ENCODE results near the gene GCDH. TPM values are rescaled to one million over a fixed set of nuclear protein-coding genes. Genes with fewer than 3 reads are reported as not detected.

Gene GCDH
- total RNA-seq, 2 donors from 2014 or later, result 66.4 to 81.7 TPM

DNA sequence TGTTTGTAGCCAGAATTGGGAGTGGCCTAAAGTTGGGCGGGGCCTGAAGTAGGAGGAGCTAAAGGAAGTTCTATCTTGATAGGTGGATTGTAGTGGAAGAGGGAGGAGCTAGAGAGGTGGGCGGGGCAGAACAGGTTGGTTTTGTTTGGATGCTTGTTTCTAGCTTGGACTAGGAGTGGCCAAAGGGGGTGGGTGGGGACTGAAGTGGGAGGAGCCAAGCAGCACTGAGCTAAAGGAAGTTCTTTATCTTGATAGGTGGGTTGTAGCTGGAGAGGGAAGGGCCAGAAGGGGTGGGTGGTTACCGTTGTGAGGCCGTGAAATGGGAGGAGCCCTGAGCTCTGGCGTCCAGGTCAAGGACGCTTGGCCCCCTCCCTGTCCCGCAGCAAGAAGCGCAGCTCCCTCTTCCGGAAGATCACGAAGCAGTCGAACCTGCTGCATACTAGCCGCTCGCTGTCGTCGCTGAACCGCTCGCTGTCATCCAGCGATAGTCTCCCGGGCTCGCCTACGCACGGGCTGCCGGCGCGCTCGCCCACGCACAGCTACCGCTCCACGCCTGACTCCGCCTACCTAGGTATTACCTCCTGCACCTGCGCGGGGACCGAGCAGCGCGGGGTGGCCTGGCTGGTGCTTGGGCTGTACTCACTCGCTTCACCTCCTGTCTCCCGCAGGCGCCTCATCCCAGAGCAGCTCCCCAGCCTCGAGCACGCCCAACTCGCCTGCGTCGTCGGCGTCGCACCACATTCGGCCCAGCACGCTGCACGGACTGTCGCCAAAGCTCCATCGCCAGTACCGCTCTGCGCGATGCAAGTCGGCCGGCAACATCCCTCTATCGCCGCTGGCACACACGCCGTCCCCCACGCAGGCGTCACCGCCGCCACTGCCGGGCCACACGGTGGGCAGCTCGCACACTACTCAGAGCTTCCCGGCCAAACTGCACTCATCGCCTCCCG, 17.7 kb upstream of the GCDH start:
- Histone ChIP-seq H3K4me1 (replicated peaks) (no peaks in the 10 kb centered on the region), H3K36me3 (no peaks in the 10 kb centered on the region), H3K4me3 (peak overlapping the region in 1 of 2 donors; percentile 18), H3K27me3 (replicated peaks; ENCODE audit: insufficient read depth) (no peaks in the 10 kb centered on the region), H3K27ac (no peak overlapping the region), H3K9me3 (no peaks in the 10 kb centered on the region)
- DNase-seq (ENCODE audit: low spot score), result peak; percentile 35
- intact Hi-C loops (cut with DNase I), result no loop called here
- WGBS, result 81% methylated on average over 70 of the region's 70 CpGs
- TF ChIP-seq POLR2AphosphoS5 (IDR thresholded peaks at IDR 0.05) (no peak), POLR2A (IDR thresholded peaks at IDR 0.05) (no peak)
- TF ChIP-seq, protein P1, sequence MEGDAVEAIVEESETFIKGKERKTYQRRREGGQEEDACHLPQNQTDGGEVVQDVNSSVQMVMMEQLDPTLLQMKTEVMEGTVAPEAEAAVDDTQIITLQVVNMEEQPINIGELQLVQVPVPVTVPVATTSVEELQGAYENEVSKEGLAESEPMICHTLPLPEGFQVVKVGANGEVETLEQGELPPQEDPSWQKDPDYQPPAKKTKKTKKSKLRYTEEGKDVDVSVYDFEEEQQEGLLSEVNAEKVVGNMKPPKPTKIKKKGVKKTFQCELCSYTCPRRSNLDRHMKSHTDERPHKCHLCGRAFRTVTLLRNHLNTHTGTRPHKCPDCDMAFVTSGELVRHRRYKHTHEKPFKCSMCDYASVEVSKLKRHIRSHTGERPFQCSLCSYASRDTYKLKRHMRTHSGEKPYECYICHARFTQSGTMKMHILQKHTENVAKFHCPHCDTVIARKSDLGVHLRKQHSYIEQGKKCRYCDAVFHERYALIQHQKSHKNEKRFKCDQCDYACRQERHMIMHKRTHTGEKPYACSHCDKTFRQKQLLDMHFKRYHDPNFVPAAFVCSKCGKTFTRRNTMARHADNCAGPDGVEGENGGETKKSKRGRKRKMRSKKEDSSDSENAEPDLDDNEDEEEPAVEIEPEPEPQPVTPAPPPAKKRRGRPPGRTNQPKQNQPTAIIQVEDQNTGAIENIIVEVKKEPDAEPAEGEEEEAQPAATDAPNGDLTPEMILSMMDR (IDR thresholded peaks at IDR 0.05), result no peak

GRCh38 chr19:12873891-12874745, 16.8 kb upstream of the GCDH start:
- DNase-seq (ENCODE audit: low spot score), result no peak
- TF ChIP-seq, protein P1 (IDR thresholded peaks at IDR 0.05), result no peak
- Histone ChIP-seq H3K27me3 (replicated peaks; ENCODE audit: insufficient read depth) (no peaks in the 10 kb centered on the region), H3K9me3 (no peaks in the 10 kb centered on the region), H3K4me1 (replicated peaks) (no peaks in the 10 kb centered on the region), H3K36me3 (no peaks in the 10 kb centered on the region), H3K4me3 (no peak overlapping the region), H3K27ac (no peak overlapping the region)
- WGBS, result 92% methylated on average over 76 of the region's 86 CpGs
- intact Hi-C loops (cut with DNase I), result no loop called here

DNA sequence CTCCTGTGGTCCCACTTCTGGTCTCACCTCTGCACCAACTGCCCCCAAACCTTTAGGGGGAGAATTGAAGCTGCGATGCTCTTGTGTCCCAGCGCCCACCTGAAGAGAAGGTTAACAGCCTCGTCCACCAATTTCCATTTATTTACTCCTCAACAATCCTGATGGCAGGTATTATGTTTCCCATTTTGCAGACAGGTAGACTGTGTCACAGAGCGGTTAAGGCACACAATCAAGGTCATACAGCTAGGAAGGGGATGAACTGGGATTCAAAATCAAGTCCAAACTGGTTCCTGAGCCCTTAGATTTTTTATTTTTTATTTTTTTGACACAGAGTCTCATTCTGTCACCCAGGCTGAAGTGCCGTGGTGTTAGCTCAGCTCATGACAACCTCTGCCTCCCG, 15.9 kb upstream of the GCDH start:
- H3K4me3 ChIP-seq, result no peak overlapping the region
- no peak overlapping the region for H3K27ac ChIP-seq
- H3K36me3 ChIP-seq, result no peaks in the 10 kb centered on the region

DNA sequence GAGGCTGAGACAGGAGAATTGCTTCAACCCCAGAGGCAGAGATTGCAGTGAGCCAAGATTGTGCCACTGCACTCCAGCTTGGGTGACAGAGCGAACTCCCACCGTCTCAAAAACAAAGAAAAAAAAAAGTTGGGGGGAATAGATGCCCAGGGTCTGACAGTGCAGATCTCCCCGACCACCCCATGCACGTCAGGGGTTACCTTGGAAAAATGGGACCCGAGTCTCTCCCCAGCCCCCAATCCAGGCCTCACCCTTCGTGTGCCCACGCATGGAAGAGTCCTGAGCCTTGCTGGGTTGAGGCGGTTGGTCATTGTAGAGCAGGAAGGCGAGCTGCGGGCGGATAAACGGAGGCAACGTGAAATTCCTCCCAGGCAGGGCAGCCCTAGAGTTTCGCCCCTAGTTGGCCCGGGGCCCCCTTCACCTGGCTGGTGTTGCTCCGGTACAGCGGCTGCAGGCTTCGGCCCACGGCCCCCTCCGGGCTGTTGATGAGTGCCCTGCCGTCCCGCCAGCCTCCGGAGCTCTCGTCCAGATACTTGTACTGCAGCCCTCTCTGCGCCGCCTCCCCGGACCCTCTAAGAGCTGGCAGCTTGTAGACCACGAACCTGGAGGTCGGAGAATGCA, 10.3 kb upstream of the GCDH start:
- H3K27ac ChIP-seq, result peak overlapping the region; percentile 74 to 83
- no peaks in the 10 kb centered on the region for H3K4me1 ChIP-seq (replicated peaks)
- H3K4me3 ChIP-seq, result peak overlapping the region; percentile 45 to 65
- 9% methylated on average over 27 of the region's 29 CpGs for WGBS
- no peak for DNase-seq (ENCODE audit: low spot score)
- TF ChIP-seq, protein P1 (IDR thresholded peaks at IDR 0.05), result no peak
- TF ChIP-seq POLR2AphosphoS5 (IDR thresholded peaks at IDR 0.05) (no peak), POLR2A (IDR thresholded peaks at IDR 0.05) (no peak)
- H3K36me3 ChIP-seq, result no peaks in the 10 kb centered on the region
- intact Hi-C loops (cut with DNase I), result loop anchor here (10.0 kb wide), 1 partner anchor 54 kb away; the partner anchor contains the start of genes CALR and FARSA
- no peaks in the 10 kb centered on the region for H3K27me3 ChIP-seq (replicated peaks; ENCODE audit: insufficient read depth)
- H3K9me3 ChIP-seq, result no peaks in the 10 kb centered on the region

More for the DNA sequence above, 15.9 kb upstream of the GCDH start:
- WGBS, result 96% methylated on average over 6 of the region's 6 CpGs
- Histone ChIP-seq H3K9me3 (no peaks in the 10 kb centered on the region), H3K4me1 (replicated peaks) (no peaks in the 10 kb centered on the region), H3K27me3 (replicated peaks; ENCODE audit: insufficient read depth) (no peaks in the 10 kb centered on the region)
- DNase-seq (ENCODE audit: low spot score), result no peak
- intact Hi-C loops (cut with DNase I), result no loop called here
- TF ChIP-seq, protein P1 (IDR thresholded peaks at IDR 0.05), result no peak
- TF ChIP-seq POLR2AphosphoS5 (IDR thresholded peaks at IDR 0.05) (no peak), POLR2A (IDR thresholded peaks at IDR 0.05) (no peak)
